Limb (tissue), 2 donors: ENCODE results near the gene OXT.

Experiments used
- DNase-seq, 2 donors: peaks; one replicate each; pipeline ENCODE4 v3.0.0-alpha.2; 2016; ENCODE audit errors: extremely low spot score in 2 of 2

OXT gene

DNA sequence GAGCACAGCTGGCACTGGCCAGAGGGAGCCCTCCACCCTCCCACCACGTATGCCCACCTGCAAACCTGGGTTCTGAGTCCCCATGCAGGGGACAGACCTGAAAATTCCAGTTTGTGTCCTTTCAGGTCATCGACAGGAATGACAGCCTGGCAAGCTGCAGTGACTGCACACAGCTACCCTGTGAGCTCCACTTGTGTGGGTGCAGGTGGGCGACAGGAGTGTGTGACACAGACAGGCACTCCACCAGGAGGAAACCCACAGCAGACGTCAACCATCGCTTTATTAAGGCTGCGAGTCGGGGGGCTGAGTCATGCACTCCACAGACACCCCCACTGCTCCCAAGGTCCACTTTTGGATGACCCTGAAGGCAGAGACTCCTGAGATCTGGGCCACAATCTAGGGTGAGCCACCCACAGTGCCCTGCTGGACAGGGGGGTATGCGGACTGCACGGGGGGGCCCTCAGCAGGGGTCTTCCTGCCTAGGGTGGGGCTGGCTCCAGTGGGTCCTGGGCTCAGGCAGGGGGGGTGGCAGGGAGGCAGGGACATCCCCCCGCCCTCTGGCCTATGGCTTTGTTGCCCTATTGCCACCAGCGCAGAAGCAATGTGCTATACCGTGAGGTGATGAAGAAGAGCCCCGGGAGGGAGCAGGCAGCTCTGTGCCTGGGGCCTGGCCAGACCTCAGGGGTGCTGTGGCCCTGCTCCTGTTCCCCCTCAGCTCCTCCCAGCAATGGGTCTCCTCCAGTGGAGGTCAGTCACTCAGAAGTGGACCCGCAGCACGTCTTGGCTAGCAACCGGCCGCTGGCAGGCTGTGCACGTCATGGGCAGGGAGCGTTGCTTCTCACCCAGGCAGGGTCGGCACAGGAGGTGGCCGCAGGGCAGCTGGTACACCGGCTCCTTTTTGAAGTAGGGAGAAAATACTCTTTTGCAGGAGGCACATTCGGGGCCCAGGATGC, 38.2 kb downstream of the OXT start:
- no peak for DNase-seq

DNA sequence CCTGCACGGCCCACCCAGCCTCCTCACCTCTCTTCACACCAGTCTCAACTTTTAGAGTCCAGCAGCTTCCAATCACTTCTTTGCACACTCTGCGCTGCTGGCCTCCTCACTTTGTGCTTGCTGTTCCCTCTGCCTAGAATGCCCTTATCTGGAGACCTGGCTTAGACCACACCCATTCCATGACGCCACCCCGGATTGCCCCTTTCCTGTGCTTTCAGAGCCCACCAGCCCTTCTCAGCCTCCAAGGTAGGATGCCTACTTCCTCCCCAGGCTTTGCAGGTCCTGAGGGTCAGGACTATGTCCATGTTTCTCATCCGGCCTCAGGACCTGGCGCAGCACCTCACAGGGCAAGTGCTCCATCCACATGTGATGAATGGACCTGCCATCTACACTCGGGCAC, 40.1 kb downstream of the OXT start:
- DNase-seq: no peak

DNA sequence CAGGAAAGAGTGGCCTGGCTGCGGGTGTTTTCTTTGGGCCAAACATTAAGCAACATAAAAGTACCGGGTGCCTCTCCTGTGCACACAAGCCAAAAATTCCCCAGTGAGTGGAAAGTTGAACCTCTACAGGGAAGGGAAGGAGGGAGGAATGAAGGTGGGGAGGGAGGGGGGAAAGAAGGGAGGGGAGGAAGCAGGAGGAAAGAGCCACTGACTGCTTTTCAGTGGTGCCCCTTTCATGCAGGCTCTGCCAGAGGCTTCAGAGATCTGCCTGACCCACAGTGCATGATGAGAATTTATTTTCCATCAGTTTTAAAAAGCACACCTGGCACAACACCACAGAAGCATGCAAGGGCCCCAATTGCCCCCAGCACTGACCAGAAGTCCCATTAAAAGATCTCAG, 40.6 kb downstream of the OXT start:
- no peak for DNase-seq

DNA sequence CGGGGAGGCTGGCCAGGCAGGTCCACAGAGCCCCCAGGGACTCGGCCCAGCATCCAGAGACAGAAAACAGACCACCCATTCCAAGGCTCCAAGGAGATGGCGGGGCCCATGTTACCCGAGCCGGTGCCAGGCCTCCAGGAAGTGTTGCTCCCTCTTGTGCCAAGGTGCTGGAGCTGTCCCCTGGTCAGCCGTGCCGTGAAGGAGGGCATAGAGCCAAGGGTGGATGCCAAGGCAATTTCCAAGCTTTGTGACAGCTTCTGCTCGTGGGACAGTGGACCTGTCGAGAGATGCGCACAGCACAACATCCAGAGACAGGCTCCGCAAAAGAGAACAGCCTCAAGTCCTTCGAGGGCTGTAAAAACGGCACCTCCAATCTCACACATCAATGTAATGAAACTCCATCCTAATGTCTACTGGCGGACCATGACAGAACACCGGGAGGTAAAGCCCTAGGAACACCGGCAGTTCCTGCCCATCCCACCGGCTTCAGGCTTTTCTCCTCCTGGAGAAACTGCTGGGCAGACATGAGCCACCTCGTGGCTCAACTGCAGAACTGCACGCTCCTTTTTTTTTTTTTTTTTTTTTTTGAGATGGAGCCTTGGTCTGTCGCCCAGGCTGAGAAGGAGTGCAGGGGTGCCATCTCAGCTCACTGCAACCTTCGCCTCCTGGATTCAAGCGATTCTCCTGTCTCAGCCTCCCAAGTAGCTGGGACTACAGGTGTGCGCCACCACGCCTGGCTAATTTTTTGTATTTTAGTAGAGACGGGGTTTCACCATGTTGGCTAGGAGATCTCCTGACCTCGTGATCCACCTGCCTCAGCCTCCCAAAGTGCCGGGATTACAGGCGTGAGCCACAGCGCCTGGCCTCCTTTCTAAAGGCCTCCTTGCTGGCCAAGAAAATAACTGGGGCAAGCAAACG, 44.0 kb downstream of the OXT start:
- DNase-seq: peak; percentile 23 to 55

DNA sequence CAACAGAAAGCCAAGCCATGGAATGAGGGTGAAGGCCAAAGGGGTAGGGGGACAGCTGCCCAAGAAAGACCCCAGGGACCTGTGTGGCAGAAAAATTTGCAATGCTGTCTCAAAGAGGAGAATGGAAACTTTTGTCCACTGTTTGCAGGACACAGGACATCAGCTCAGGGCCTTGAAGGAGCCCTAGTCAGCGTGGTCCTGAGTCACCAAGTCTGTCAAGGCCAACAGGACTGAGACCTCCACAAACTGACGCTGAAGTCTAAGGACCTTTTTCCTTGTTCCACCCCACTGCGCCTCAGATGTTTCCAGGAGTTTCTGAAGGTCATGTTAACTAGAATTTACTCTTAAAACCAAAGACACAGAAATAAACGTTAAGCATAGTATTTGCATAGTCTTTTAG, 44.9 kb downstream of the OXT start:
- DNase-seq: no peak

DNA sequence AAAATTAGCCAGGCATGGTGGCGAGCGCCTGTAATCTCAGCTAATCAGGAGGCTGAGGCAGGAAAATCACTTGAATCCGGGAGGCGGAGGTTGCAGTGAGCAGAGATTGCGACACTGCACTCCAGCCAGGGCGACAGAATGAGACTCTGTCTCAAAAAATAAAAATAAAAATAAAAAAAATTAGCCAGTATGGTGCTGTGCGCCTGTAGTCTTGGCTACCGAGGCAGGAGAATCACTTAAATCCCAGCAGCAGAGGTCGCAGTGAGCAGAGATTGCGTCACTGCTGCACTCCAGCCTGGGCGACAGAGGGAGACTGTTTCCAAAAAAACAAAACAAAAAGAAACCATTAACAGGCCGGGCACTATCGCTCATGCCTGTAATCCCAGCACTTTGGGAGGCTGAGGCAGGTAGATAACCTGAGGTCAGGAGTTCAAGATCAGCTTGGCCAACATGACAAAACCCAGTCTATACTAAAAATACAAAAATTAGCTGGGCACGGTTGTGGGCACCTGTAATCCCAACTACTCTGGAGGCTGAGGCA, 46.5 kb downstream of the OXT start:
- DNase-seq: peak; percentile 18 to 41

GRCh38 chr20:3119044-3119443, 47.6 kb downstream of the OXT start:
- DNase-seq: no peak

- DNase-seq: no peak
Observed at GRCh38 chr20:3121271-3121911, 50.0 kb downstream of the OXT start.
